GM12891 (cell line): ENCODE data around the gene ERP44.

ENCODE experiments used
- POLR2A ChIP-seq: IDR thresholded peaks from 2 replicates; pipeline ENCODE4 v1.6.1; 2011; ENCODE audit warnings: low read depth, low read length, control low read depth
- POLR2AphosphoS5 ChIP-seq: IDR thresholded peaks from 2 replicates; pipeline ENCODE4 v1.6.1; 2011; ENCODE audit warnings: low read depth, low read length, control low read depth
- TAF1 ChIP-seq: IDR thresholded peaks from 2 replicates; pipeline ENCODE4 v1.6.1; 2011; ENCODE audit warnings: low read depth, low read length, control low read depth

- TF ChIP-seq POLR2A (no peak), POLR2AphosphoS5 (no peak), TAF1 (no peak)
Observed at GRCh38 chr9:100028201-100028784, 70.5 kb downstream of the ERP44 start.
